SK-N-MC (cell line): ENCODE results near the gene ACSS2.

Source experiments
- DNase-seq: peaks from one replicate; pipeline ENCODE4 v3.0.0-alpha.2; 2011; ENCODE audit warnings: low read depth, low spot score
- H3K27ac ChIP-seq: fragments of 200-600 bp; sonication (generic); 2 replicates; pipeline ENCODE4 v1.5.1; 2016; ENCODE audit warnings: mixed run types
- H3K36me3 ChIP-seq: fragments of 200-600 bp; sonication (generic); 2 replicates; pipeline ENCODE4 v1.6.1; 2017; ENCODE audit warnings: antibody characterized with exemption, low read length, mixed read lengths; ENCODE audit not compliant: insufficient read depth
- H3K4me3 ChIP-seq: fragments of 200-600 bp; sonication (generic); 2 replicates; pipeline ENCODE4 v1.5.1; 2016
- H3K9ac ChIP-seq: fragments of 200-600 bp; sonication (generic); 2 replicates; pipeline ENCODE4 v1.8.0; 2017; ENCODE audit warnings: mixed run types, mixed read lengths; ENCODE audit not compliant: insufficient read length
- H3K9me3 ChIP-seq: fragments of 200-600 bp; sonication (generic); 2 replicates; pipeline ENCODE4 v1.6.1; 2017; ENCODE audit warnings: low read depth, mild to moderate bottlenecking, antibody characterized with exemption, low read length, moderate library complexity, mixed read lengths
- EZH2 ChIP-seq: fragments of 200-600 bp; sonication (generic); IDR thresholded peaks from one replicate; pipeline ENCODE4 v1.6.1; 2017; ENCODE audit warnings: antibody characterized with exemption
- FOXP2 ChIP-seq: optimal IDR thresholded peaks from 2 replicates; pipeline ENCODE3; 2011; ENCODE audit warnings: mild to moderate bottlenecking, moderate library complexity; ENCODE audit not compliant: insufficient read depth; ENCODE audit errors: extremely low read length, control extremely low read depth
- POLR2AphosphoS5 ChIP-seq: IDR thresholded peaks from 2 replicates; pipeline ENCODE4 v1.6.1; 2012; ENCODE audit warnings: mild to moderate bottlenecking, low read depth, low read length, borderline replicate concordance

Gene ACSS2

GRCh38 chr20:34928411-34928810 lies 52.0 kb downstream of the ACSS2 start:
- Histone ChIP-seq H3K9ac (no peak overlapping the region), H3K27ac (no peak overlapping the region), H3K4me3 (no peak overlapping the region), H3K36me3 (peaks cover 42% of the 10 kb centered on the region; the same call in 1 of the 2 replicates), H3K9me3 (no peaks in the 10 kb centered on the region)
- no peak for DNase-seq
- no peak for TF ChIP-seq EZH2
- TF ChIP-seq POLR2AphosphoS5: no peak

- TF ChIP-seq EZH2: no peak
- no peak for TF ChIP-seq POLR2AphosphoS5
- no peak for TF ChIP-seq FOXP2
- DNase-seq: no peak
- peaks cover 49% of the 10 kb centered on the region; the same call in 1 of the 2 replicates for H3K36me3 ChIP-seq
- no peak overlapping the region for H3K9ac ChIP-seq
- H3K9me3 ChIP-seq: no peaks in the 10 kb centered on the region
- no peak overlapping the region for H3K27ac ChIP-seq
- no peak overlapping the region for H3K4me3 ChIP-seq
These were observed 55.4 kb downstream of the ACSS2 start for GRCh38 chr20:34931771-34932170.

DNA sequence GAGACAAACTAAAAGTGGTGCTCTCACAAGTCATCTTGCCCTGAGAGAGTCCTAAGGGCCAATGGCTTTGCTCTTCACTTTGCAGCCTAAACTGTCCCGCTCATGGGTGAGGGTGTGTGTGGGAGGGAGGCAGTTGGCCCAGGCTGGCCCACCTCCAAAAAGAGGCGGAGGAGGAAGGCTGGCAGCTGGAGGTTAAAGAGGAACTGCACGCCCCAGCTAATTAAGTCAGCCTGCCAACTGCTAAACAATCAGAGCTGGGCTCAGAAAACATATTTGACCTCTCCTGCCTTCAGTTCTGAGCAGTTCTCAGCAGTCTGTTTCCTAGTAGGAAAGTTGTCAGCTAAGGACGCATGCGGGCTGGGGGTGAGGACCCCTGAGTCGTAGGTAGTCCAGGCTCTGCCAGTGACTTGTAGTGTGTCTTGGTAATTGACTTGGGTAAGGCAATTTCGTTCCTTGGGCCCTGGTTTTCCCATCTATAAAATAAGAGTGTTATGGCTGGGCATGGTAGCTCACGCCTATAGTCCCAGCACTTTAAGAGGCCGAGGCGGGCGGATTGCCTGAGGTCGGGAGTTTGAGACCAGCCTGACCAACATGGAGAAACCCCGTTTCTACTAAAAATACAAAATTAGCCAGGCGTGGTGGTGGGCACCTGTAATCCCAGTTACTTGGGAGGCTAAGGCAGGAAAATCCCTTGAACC lies 62.2 kb downstream of the ACSS2 start:
- Histone ChIP-seq H3K4me3 (no peak overlapping the region), H3K27ac (no peak overlapping the region), H3K9ac (no peak overlapping the region), H3K9me3 (no peaks in the 10 kb centered on the region), H3K36me3 (peaks cover 52% of the 10 kb centered on the region; the same call in 1 of the 2 replicates)
- no peak for TF ChIP-seq FOXP2
- no peak for TF ChIP-seq POLR2AphosphoS5
- TF ChIP-seq EZH2: no peak
- DNase-seq: no peak

- H3K9me3 ChIP-seq: no peaks in the 10 kb centered on the region
These were observed 63.7 kb downstream of the ACSS2 start for GRCh38 chr20:34940081-34940481.

GRCh38 chr20:34941226-34941625 lies 64.8 kb downstream of the ACSS2 start:
- DNase-seq: no peak
- peaks cover 56% of the 10 kb centered on the region; the same call in 1 of the 2 replicates for H3K36me3 ChIP-seq

More at GRCh38 chr20:34940081-34940481, 63.7 kb downstream of the ACSS2 start:
- TF ChIP-seq POLR2AphosphoS5 (no peak), EZH2 (no peak), FOXP2 (no peak)
- DNase-seq: no peak
- Histone ChIP-seq H3K36me3 (peaks cover 55% of the 10 kb centered on the region; the same call in 1 of the 2 replicates), H3K4me3 (no peak overlapping the region), H3K27ac (no peak overlapping the region), H3K9ac (no peak overlapping the region)

DNA sequence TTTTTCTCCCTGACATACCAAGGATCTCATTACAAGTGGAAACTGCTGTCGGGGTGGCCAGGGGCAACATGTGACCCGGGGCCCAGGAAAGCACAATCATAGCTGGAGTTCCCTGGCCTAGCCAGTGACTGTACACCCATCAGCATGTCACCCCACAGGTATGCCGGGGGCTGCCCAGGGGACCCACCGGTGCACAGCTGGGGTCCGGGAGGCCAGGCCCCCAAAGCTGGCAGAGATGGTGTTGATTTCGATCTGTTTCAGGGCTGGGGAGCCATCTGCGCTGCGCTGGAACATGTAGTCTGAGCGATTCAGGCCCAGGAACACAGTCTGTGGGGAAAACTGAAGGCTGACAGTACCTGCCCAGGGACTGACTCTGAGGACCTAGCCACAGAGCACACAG lies 65.9 kb downstream of the ACSS2 start:
- H3K27ac ChIP-seq: no peak overlapping the region

More at GRCh38 chr20:34941226-34941625, 64.8 kb downstream of the ACSS2 start:
- H3K4me3 ChIP-seq: no peak overlapping the region
- no peak for TF ChIP-seq EZH2
- TF ChIP-seq POLR2AphosphoS5: no peak
- TF ChIP-seq FOXP2: no peak
- H3K9ac ChIP-seq: no peak overlapping the region
- H3K27ac ChIP-seq: no peak overlapping the region
- H3K9me3 ChIP-seq: no peaks in the 10 kb centered on the region

GRCh38 chr20:34943808-34944567 lies 67.6 kb downstream of the ACSS2 start:
- TF ChIP-seq FOXP2 (no peak), POLR2AphosphoS5 (no peak), EZH2 (no peak)
- Histone ChIP-seq H3K36me3 (peaks cover 58% of the 10 kb centered on the region; the same call in 1 of the 2 replicates), H3K27ac (no peak overlapping the region), H3K4me3 (no peak overlapping the region), H3K9ac (no peak overlapping the region), H3K9me3 (no peaks in the 10 kb centered on the region)
- no peak for DNase-seq

More for the DNA sequence above, 65.9 kb downstream of the ACSS2 start:
- TF ChIP-seq EZH2 (no peak), FOXP2 (no peak), POLR2AphosphoS5 (no peak)
- Histone ChIP-seq H3K36me3 (peaks cover 59% of the 10 kb centered on the region; the same call in 1 of the 2 replicates), H3K9me3 (no peaks in the 10 kb centered on the region), H3K9ac (no peak overlapping the region), H3K4me3 (no peak overlapping the region)
- no peak for DNase-seq

- H3K9me3 ChIP-seq: no peaks in the 10 kb centered on the region
- peaks cover 63% of the 10 kb centered on the region for H3K36me3 ChIP-seq
- H3K4me3 ChIP-seq: no peak overlapping the region
- DNase-seq: no peak
- H3K9ac ChIP-seq: no peak overlapping the region
- H3K27ac ChIP-seq: no peak overlapping the region
- TF ChIP-seq FOXP2 (no peak), EZH2 (no peak)
These were observed 69.1 kb downstream of the ACSS2 start for GRCh38 chr20:34945315-34946077.
